ENCODE results near the gene GANAB.
A peak's percentile ranks its signal among the peaks of the same experiment; 100 is the strongest.
"Not testable (repeated sequence)": the region's sequence is repeated elsewhere in the genome, so short reads cannot be mapped to it uniquely, and the experiment has no call there.

GANAB gene

GRCh38 chr11:62645946-62646824, at the start of gene GANAB:
Gene GANAB, minus strand, starts transcription at chr11:62646613. Its CDS starts 14 bp downstream, at chr11:62646599.
- DNase-seq: peak; percentile 98 to 99

DNA sequence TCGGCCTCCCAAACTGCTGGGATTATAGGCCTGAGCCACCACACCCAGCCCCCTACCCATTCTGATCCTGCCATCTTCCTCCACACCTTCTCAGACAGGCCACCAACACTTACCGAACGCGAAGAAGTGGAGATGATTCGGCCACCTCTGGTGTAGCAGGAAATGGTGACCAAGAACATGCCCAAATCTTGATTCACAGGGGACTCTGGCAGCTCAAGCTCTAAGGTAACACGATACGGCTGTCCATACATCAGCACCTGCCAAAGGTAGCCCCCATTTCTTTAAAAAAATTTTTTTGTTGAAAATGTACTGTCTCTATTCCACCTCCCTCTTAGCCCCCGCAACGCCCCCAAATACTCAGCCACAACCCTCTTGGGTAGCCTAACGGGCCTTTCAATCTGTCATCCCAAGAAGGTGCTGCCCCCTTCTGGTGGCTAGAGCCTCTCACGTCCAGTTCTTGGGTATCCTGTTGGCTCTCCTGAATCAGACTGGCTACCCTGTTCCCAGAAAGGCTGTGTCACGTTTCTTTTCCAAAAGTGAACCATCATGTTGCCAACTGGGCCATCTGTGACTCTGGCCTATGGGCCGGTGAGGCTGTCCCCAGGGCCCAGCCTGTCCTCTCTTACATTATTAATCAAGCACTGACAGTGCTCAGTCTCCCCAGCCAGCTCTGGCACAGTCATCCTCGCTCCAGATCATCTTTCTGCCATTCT, 48.2 kb upstream of the GANAB start:
- peak; percentile 51 to 59 for DNase-seq

- DNase-seq: not testable (repeated sequence)
Observed at GRCh38 chr11:62693624-62694023, 47.2 kb upstream of the GANAB start.

DNA sequence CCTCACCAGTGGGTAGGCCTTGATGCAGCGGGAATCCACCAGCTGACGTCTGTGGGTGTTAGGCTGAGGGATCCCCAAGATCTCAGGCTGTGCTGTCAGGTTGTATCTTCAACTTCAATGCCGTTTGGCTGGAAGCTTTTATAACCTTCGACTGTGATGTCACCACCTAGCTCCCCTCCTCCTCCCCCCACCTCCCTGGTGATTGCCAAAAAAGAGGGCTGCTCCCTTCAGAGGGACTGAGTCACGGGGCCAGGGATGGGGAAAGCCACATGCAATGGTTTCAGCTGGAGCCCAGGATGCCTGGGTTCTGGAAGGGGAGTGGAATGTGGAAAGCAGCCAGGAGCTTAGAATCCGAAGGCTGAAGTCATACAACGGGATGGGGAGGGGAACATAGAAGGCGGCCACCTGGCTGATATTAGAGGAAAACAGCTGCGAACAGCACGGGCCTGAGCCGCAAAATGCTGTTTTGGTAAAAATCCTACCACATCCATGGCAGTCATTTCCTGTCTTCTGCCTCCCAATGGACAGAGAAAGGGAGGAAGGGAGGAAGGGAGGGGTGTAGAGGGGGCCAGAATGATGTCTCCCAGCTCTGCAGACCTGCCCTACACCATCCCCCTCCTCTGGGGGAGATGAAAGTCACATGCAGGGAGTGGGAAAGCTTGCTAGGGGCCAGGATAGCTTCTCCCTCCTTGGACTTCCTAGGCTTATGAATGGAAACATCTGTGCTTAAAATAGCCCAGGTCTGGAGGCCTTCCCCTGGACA, 43.2 kb upstream of the GANAB start, which contains the start of gene LRRN4CL:
Gene LRRN4CL (minus strand): TSS at position 110 of the 763 bp plus-strand sequence. CDS start 1,022 bp downstream, outside the sequence.
- peak in 1 of 2 experiments; percentile 36 for DNase-seq

GRCh38 chr11:62688491-62688890, 42.1 kb upstream of the GANAB start:
- no peak for DNase-seq

DNA sequence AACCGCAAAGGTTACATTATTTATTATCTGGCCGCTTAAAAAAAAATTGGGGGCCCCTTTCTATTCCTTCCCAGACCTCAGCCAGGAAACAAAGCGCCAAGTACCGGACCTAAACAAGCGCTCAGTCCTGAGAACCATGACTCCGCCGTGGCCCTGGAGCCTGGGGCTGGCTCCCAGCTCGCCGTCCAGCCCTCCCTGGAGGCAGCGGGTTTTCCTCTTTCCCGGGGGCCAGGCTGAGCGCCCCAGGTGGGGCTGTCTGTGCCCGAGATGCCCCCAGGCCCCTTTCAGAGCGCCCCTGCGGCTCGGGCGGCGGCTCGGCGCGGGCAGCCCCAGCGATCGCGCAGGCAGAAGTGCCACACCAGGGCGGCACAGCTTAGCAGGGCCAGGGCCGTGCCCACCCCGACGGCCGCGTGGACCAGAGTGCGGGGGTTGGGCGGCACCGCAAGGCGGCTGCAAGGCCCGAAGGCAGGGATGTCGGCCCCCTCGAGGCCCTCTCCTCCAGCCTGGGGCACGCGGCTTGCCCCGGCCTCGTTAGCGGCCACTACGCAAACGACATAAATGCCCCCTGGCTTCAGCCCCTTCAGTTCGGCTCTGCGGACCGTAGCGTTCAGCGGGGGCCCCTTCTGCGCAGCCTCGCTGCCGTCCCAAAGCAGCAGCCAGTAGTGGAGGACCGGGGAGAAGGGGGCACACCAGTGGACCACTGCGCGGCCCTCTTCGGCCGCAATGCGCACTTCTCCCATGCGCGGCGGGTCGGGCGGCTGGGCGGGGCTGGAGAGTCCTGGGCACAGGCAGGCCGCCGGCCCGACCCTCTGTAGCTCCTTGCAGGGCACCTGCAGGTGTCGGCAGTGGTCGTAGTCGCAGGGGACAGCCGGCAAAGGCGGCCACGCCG, 41.3 kb upstream of the GANAB start:
- DNase-seq: no peak

DNA sequence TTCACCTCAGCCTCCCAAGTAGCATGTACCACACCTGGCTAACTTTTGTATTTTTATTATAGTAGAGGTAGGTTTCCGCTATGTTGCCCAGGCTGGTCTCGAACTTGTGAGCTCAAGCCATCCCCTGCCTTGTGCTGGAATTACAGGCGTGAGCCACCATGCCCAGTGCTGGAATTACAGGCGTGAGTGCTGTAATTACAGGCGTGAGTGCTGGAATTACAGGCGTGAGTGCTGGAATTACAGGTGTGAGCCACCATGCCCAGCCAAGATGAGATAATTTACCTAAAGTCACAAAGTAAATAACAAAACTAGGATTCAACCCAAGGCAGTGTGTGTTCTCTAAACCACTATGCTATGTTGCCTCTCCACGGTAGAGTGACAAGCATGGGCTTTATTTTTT, 36.1 kb upstream of the GANAB start:
- DNase-seq: no peak

GRCh38 chr11:62680825-62681240, 34.4 kb upstream of the GANAB start:
- peak; percentile 29 to 46 for DNase-seq

DNA sequence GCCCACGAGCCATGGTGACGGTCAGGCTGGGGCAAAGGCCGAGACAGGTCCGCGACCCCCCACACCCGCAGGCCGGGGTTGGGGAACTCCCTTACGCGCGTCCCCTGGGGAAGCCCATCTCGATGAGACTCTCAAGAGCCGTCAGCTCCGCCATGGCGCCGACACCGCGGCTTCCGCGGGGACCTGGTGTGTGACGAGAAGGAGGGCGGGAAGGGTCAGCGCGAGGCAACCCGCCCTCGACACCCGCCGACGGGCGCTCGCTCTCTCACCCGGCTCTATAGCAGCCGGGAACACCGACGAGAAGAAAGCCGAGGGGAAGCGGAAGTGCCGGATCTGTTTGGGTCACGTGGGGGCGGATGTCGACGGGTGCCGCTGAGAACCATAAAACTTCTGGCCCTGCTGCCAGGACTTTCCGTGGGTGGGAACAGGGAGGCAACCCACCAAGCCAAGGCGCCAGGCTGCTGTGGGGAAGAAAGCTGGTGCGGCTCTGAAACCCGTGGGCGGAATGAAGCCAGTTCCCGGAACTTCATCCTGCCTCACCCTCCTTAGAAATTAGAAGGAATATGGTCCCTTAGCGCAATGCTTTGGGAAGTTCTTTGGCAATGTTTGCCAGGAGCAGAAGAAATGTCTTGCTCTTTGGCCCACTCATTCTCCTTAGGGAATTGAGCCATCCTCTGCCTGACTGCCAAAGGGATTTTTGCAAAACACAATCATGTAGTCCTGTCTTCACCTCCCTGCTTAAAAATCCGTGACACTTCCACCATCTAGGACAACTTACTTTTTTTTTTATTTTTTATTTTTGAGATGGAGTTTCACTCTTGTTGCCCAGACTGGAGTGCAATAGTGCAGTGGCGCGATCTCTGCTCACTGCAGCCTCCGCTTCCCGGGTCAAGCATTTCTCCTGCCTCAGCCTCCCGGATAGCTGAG, 32.6 kb upstream of the GANAB start, which contains the start of gene UBXN1:
Gene UBXN1 (minus strand): TSS at position 304 of the 927 bp plus-strand sequence. CDS start 150 bp downstream, at position 154.
- peak; percentile 83 to 85 for DNase-seq

DNA sequence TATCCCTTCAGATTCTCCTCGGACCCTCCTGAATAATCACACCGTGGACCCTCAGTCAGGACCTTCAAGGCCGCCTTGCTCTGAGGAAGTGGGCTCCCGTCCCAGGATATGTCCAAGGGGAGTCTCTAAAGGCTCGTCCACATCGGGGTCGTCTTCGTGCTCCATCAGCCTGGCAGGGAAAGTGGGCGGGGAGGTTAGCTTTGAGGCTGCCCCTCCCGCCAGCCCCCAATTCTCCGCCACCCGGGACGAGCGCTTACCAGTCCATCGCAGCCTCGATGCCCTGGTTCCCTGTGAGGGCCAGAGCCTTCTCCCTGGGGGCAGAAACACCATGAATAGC, 32.0 kb upstream of the GANAB start:
- no peak for DNase-seq

GRCh38 chr11:62677714-62678113, 31.3 kb upstream of the GANAB start:
- no peak for DNase-seq

GRCh38 chr11:62677156-62677555, 30.7 kb upstream of the GANAB start:
- DNase-seq: no peak

- DNase-seq: no peak
Observed at GRCh38 chr11:62676698-62677097, 30.3 kb upstream of the GANAB start.

DNA sequence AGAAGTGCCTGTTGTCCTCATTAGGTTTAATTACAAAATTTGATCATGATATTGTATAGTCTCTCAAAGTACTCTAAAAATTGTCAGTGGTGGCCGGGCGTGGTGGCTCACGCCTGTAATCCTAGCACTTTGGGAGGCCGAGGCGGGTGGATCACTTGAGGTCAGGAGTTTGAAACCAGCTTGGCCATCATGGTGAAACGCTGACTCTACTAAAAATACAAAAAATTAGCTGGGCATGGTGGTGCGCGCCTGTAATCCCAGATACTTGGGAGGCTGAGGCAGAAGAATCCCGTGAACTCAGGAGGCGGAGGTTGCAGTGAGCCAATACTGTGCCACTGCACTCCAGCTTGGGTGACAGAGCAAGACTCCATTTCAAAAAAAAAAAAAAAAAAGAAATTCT, 29.0 kb upstream of the GANAB start:
- DNase-seq: not testable (repeated sequence)

- DNase-seq: no peak
Observed at GRCh38 chr11:62673196-62673525, 26.7 kb upstream of the GANAB start.

- DNase-seq: peak; percentile 79 to 87
Observed at GRCh38 chr11:62671608-62672389, 25.4 kb upstream of the GANAB start, which contains the start of the genes LBHD1 and UQCC3. Gene LBHD1, minus strand, starts transcription at chr11:62672267. Its CDS starts 2,236 bp downstream, at chr11:62670031. Gene UQCC3, plus strand, starts transcription at chr11:62671673. Its CDS starts 73 bp downstream, at chr11:62671746.

DNA sequence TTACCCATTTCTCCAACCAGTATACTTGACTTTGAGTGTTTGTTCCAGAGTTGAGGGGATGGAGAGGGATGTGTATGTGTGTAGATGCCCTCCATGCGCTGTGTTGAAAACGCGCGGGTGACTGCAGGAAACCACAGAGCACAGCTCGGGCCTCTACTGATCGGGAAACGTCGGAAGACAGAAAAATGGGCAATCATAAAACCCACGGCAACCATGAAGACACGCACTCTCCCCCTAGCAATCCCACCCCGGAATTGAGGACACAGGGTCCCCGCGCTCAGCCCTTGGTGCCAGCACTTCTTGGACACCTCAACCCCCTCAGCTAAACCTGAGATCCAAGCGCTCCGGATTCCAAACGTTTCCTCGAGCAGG, 24.8 kb upstream of the GANAB start:
- no peak for DNase-seq

- no peak for DNase-seq
Observed at GRCh38 chr11:62669420-62670161, 23.2 kb upstream of the GANAB start.

GRCh38 chr11:62667460-62667859, 21.0 kb upstream of the GANAB start:
- no peak for DNase-seq
